HCT116 (cell line): Measurements from ENCODE around the gene GRB2. TPM values are rescaled to one million over a fixed set of nuclear protein-coding genes. Genes with fewer than 3 reads are reported as not detected.

Experiments
- ATAC-seq: fragments of 200-7000 bp; cut with Tn5 transposase; 2 replicates; pipeline ENCODE4 v1.9.1; 2020; ENCODE audit warnings: mild to moderate bottlenecking, moderate library complexity
- BruUV-seq: library from RNA; stranded (reverse); fragments of 400-500 nt; replicated peaks from 2 replicates; lab custom pipeline; 2021; lab: Mats Ljungman, UMichigan
- CTCF ChIA-PET: fragments of 300-600 bp; sonication (Branson Sonifier 250); formaldehyde crosslinking; loops from one replicate; lab custom pipeline; 2021; ENCODE audit warnings: antibody characterized with exemption; lab: Charles Lee
- POLR2A ChIA-PET: fragments of 300-600, 350-600 bp; sonication (Branson Sonifier 250); formaldehyde crosslinking; loops from one replicate; lab custom pipeline; 2021; ENCODE audit warnings: antibody characterized with exemption; lab: Charles Lee
- RAD21 ChIA-PET, 2 experiments: fragments of 300-600 bp; sonication (Branson Sonifier 250); formaldehyde crosslinking; loops; one replicate each; lab custom pipeline; 2023; ENCODE audit warnings: low total read pairs in 2 of 2; ENCODE audit not compliant: uncharacterized antibody in 2 of 2, unreplicated experiment in 2 of 2, low non-redundant PET in 1 of 2; lab: Charles Lee
- DNase-seq: peaks from one replicate; pipeline ENCODE4 v3.0.0-alpha.2; 2010; ENCODE audit warnings: low read depth, low spot score
- H2AFZ ChIP-seq: fragments of 200-600 bp; shearing (Covaris generic), sonication (generic); 2 replicates; pipeline ENCODE4 v1.6.1; 2017; ENCODE audit warnings: low read depth, mixed run types, mixed read lengths, antibody characterized with exemption, low read length; ENCODE audit not compliant: poor library complexity, severe bottlenecking
- H3K27ac ChIP-seq: 2 replicates; pipeline ENCODE4 v1.5.1; 2012; ENCODE audit warnings: low read depth, low read length
- H3K27me3 ChIP-seq: fragments of 200-600 bp; sonication (generic); 2 replicates; pipeline ENCODE4 v1.6.1; 2016; ENCODE audit warnings: mixed run types, low read length, mixed read lengths; ENCODE audit not compliant: insufficient read depth
- H3K36me3 ChIP-seq, 2 experiments: fragments of 200-500 bp in 1 of 2; fragments of 200-600 bp in 1 of 2; sonication (Bioruptor generic) in 1 of 2; sonication (generic) in 1 of 2; 2 replicates each; pipeline versions ENCODE4 v1.5.1 to v1.6.1; 2014 to 2016; ENCODE audit warnings: low read length in 2 of 2, inconsistent platforms in 1 of 2, mixed read lengths in 1 of 2, mixed run types in 1 of 2; ENCODE audit not compliant: insufficient read depth in 2 of 2, control insufficient read depth in 1 of 2
- H3K4me1 ChIP-seq, 2 experiments: fragments of 200-600 bp in 1 of 2; sonication (generic) in 1 of 2; 2 replicates each; pipeline versions ENCODE4 v1.5.1 to v1.6.1; 2012 to 2017; ENCODE audit warnings: low read length in 2 of 2, inconsistent platforms in 1 of 2, mild to moderate bottlenecking in 1 of 2, mixed read lengths in 1 of 2, mixed run types in 1 of 2, moderate library complexity in 1 of 2; ENCODE audit not compliant: insufficient read depth in 2 of 2, control insufficient read depth in 1 of 2
- H3K4me2 ChIP-seq: fragments of 200-600 bp; sonication (generic); 2 replicates; pipeline ENCODE4 v1.6.1; 2017; ENCODE audit warnings: mixed run types, low read length, mixed read lengths
- H3K4me3 ChIP-seq, 2 experiments: fragments of 200-600 bp in 1 of 2; sonication (generic) in 1 of 2; replicated peaks in 1 of 2; 2 replicates each; pipeline ENCODE4 v1.5.1; 2011 to 2016; ENCODE audit warnings: low read length in 2 of 2, control low read depth in 1 of 2, low read depth in 1 of 2, mild to moderate bottlenecking in 1 of 2, mixed read lengths in 1 of 2, mixed run types in 1 of 2
- H3K79me2 ChIP-seq: fragments of 200-600 bp; sonication (generic); 2 replicates; pipeline ENCODE4 v1.6.1; 2017; ENCODE audit warnings: mild to moderate bottlenecking, mixed run types, low read length, moderate library complexity, mixed read lengths; ENCODE audit not compliant: insufficient read depth
- H3K9ac ChIP-seq: fragments of 200-600 bp; sonication (generic); 2 replicates; pipeline ENCODE4 v1.6.1; 2016; ENCODE audit warnings: low read length, mixed read lengths
- H3K9me2 ChIP-seq: fragments of 200-600 bp; sonication (generic), shearing (Covaris generic); 2 replicates; pipeline ENCODE4 v1.6.1; 2017; ENCODE audit warnings: mixed run types, mild to moderate bottlenecking, moderate library complexity; ENCODE audit not compliant: insufficient read depth
- H3K9me3 ChIP-seq, 2 experiments: fragments of 200-500 bp in 1 of 2; fragments of 200-600 bp in 1 of 2; sonication (Bioruptor generic) in 1 of 2; sonication (generic) in 1 of 2; 2 replicates each; pipeline ENCODE4 v1.6.1; 2014 to 2017; ENCODE audit warnings: low read length in 2 of 2, mixed read lengths in 2 of 2, inconsistent platforms in 1 of 2, low read depth in 1 of 2, mild to moderate bottlenecking in 1 of 2, mixed run types in 1 of 2, moderate library complexity in 1 of 2; ENCODE audit not compliant: control insufficient read depth in 1 of 2, insufficient read depth in 1 of 2
- H4K20me1 ChIP-seq: fragments of 200-600 bp; sonication (generic), shearing (Covaris generic); 2 replicates; pipeline ENCODE4 v1.6.1; 2017; ENCODE audit warnings: mixed run types, mild to moderate bottlenecking, moderate library complexity; ENCODE audit not compliant: insufficient read depth
- POLR2AphosphoS5 ChIP-seq: IDR thresholded peaks from 2 replicates; pipeline ENCODE4 v1.6.1; 2011; ENCODE audit warnings: mild to moderate bottlenecking, low read depth, low read length, moderate library complexity
- intact Hi-C: fragments of 100-400 bp; cut with micrococcal nuclease; formaldehyde crosslinking; loops from 2 replicates; pipeline ENCODE4 v1.10.0; 2022
- total RNA-seq: library from RNA; stranded (reverse); gene quantifications from one replicate; pipeline ENCODE4 v1.2.1, GENCODE V29; 2021; ENCODE audit not compliant: unreplicated experiment
- TF ChIP-seq, protein P1 (sequence below): IDR thresholded peaks from 2 replicates; pipeline ENCODE4 v1.6.1; 2012; ENCODE audit warnings: low read depth

The GRB2 gene
- total RNA-seq, 1 experiment from 2014 or later = 146 TPM

DNA sequence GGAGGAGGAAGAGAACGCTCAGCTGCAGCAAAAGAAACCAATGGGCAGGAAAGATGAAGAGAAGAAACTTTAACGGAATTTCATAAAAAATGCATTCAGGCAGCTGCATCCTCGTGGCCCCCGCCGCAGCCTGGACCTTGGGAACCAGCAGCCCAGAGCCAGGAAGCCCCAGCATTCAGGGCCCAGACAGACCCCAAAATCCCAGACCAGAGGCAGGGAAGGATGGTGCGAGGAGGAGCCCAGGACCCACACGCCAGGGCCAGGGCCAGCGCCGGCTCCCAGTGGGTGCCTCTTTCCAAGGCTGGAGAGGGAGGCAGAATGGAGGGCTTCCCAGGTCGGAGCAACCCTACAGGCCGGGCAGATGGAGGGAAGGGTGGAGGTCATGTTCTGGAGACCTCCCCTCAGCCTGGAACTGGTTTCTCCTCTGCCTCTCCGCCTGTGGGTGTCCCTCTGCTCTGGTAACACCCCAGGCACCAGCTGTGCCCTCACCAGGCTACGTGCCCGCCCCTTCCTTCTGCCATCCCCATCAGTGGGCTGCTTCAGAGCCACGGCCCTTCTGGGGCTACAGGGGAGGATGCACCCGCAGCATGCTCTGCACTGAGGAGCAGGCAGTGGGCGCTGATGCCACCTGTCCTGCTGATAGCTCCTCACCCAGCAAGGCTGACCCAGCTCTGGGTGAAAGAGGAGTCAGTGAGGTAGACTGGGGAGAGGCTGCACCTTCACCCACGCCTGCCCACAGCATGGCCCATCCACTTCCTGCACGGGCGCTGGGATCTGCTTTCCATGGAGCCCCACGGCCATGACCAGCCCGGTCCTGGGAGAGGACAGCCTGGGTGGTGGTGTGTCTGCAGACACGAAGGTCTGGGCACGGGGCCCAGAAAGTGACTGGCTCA lies 133.3 kb downstream of the GRB2 start:
- Histone ChIP-seq H3K27me3 (no peaks in the 10 kb centered on the region), H3K4me2 (peak overlapping the region; percentile 84), H3K79me2 (peaks cover 9% of the 10 kb centered on the region; the same call in 1 of the 2 replicates), H3K4me3 (peak overlapping the region; percentile 90 to 98), H3K4me1 (peaks cover 16 to 40% of the 10 kb centered on the region in 2 experiments), H3K9me3 (no peaks in the 10 kb centered on the region), H3K27ac (peak overlapping the region; percentile 94), H2AFZ (no peak overlapping the region), H3K9me2 (no peaks in the 10 kb centered on the region), H4K20me1 (no peaks in the 10 kb centered on the region), H3K9ac (peak overlapping the region; percentile 97), H3K36me3 (peaks cover 2 to 27% of the 10 kb centered on the region in 2 experiments; a peak in 2 of 4 replicates)
- ChIA-PET CTCF (interaction anchor here (0.9 to 2.0 kb wide), 6 partner anchors 11 to 311 kb away, joined by 3 to 11 read pairs (median 5); partner anchors contain the start of genes GGA3 and SLC25A19), RAD21 (no interaction called here), POLR2A (interaction anchor here (0.6 to 2.4 kb wide), 4 partner anchors 9 to 161 kb away, joined by 3 to 12 read pairs (median 4); partner anchors contain the start of genes GGA3, MRPS7 and SLC25A19)
- TF ChIP-seq POLR2AphosphoS5 = peak; percentile 46
- TF ChIP-seq, protein P1, sequence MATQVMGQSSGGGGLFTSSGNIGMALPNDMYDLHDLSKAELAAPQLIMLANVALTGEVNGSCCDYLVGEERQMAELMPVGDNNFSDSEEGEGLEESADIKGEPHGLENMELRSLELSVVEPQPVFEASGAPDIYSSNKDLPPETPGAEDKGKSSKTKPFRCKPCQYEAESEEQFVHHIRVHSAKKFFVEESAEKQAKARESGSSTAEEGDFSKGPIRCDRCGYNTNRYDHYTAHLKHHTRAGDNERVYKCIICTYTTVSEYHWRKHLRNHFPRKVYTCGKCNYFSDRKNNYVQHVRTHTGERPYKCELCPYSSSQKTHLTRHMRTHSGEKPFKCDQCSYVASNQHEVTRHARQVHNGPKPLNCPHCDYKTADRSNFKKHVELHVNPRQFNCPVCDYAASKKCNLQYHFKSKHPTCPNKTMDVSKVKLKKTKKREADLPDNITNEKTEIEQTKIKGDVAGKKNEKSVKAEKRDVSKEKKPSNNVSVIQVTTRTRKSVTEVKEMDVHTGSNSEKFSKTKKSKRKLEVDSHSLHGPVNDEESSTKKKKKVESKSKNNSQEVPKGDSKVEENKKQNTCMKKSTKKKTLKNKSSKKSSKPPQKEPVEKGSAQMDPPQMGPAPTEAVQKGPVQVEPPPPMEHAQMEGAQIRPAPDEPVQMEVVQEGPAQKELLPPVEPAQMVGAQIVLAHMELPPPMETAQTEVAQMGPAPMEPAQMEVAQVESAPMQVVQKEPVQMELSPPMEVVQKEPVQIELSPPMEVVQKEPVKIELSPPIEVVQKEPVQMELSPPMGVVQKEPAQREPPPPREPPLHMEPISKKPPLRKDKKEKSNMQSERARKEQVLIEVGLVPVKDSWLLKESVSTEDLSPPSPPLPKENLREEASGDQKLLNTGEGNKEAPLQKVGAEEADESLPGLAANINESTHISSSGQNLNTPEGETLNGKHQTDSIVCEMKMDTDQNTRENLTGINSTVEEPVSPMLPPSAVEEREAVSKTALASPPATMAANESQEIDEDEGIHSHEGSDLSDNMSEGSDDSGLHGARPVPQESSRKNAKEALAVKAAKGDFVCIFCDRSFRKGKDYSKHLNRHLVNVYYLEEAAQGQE = no peak
- ATAC-seq = no peak
- BruUV-seq = no TSS peak
- intact Hi-C loops = loop anchor here (2.0 to 5.0 kb wide), 3 partner anchors 133 to 245 kb away; partner anchors contain the start of genes CASKIN2, GRB2 and TSEN54
- DNase-seq = no peak
